SK-N-SH (cell line): ENCODE measurements around the gene EIPR1.

Experiments
- FOXJ3 ChIP-seq: sonication (generic); formaldehyde crosslinking; IDR thresholded peaks from 2 replicates; pipeline ENCODE4 v1.5.1; 2020; ENCODE audit warnings: mild to moderate bottlenecking, missing genetic modification reagents
- GABPA ChIP-seq: IDR thresholded peaks from 2 replicates; pipeline ENCODE4 v1.4.0; 2012; ENCODE audit warnings: low read depth, mild to moderate bottlenecking
- PBX3 ChIP-seq: IDR thresholded peaks from 2 replicates; pipeline ENCODE4; 2012
- POLR2AphosphoS5 ChIP-seq: IDR thresholded peaks from 2 replicates; pipeline ENCODE4 v1.6.1; 2012; ENCODE audit warnings: low read depth, low read length
- TEAD4 ChIP-seq: IDR thresholded peaks from 2 replicates; pipeline ENCODE4 v1.4.0; 2012; ENCODE audit warnings: mild to moderate bottlenecking, borderline replicate concordance; ENCODE audit not compliant: insufficient read depth
- TF ChIP-seq, protein P1 (sequence below): IDR thresholded peaks from 2 replicates; pipeline ENCODE4 v1.6.1; 2012; ENCODE audit warnings: mild to moderate bottlenecking, low read depth, low read length, moderate library complexity
- TF ChIP-seq, protein P2 (sequence below): fragments of 200-600 bp; sonication (generic); IDR thresholded peaks from 2 replicates; pipeline ENCODE4 v1.6.1; 2017; ENCODE audit warnings: antibody characterized with exemption, mild to moderate bottlenecking, moderate library complexity
- TF ChIP-seq, protein P3 (sequence below): fragments of 150-350 bp; IDR thresholded peaks from 2 replicates; pipeline ENCODE4 v1.6.1; 2016; ENCODE audit warnings: mild to moderate bottlenecking, low read depth, low read length

DNA sequence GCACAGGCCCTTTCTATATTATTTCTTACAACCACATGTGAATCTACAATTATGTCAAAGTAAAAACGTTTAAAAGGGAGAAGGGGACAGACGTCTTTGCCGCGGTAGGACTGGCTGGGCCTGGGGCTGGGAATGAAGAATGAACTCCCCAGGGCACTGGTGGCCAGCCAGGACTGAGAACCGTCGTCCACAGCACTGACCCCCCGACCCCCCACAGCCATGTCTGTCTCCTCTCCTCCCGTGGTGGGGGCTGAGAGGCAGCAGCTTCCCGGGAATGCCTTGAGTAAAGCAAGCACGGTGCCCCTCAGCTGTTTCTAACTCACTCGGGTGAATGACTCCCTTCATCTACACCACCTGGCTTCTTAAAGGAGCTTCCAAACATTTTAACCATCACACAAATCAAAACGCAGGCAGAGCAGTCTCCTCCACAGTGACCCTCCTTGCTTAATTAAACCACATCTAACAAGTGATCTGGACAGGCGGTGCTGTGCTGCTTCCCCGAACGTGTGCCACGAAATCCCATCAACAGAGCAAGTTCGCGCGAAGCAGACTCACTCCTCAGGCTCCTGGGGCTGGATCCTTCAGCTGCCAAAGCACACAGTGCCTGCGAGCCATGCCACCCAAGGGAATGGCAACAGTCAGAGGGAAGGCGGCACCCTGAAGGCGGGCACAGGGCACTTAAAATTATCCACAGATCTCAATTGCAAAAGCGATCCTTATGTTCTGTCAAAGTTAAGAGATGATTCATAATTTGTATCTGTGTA lies 217.7 kb downstream of the EIPR1 start:
- TF ChIP-seq PBX3: no peak
- TF ChIP-seq, protein P1, sequence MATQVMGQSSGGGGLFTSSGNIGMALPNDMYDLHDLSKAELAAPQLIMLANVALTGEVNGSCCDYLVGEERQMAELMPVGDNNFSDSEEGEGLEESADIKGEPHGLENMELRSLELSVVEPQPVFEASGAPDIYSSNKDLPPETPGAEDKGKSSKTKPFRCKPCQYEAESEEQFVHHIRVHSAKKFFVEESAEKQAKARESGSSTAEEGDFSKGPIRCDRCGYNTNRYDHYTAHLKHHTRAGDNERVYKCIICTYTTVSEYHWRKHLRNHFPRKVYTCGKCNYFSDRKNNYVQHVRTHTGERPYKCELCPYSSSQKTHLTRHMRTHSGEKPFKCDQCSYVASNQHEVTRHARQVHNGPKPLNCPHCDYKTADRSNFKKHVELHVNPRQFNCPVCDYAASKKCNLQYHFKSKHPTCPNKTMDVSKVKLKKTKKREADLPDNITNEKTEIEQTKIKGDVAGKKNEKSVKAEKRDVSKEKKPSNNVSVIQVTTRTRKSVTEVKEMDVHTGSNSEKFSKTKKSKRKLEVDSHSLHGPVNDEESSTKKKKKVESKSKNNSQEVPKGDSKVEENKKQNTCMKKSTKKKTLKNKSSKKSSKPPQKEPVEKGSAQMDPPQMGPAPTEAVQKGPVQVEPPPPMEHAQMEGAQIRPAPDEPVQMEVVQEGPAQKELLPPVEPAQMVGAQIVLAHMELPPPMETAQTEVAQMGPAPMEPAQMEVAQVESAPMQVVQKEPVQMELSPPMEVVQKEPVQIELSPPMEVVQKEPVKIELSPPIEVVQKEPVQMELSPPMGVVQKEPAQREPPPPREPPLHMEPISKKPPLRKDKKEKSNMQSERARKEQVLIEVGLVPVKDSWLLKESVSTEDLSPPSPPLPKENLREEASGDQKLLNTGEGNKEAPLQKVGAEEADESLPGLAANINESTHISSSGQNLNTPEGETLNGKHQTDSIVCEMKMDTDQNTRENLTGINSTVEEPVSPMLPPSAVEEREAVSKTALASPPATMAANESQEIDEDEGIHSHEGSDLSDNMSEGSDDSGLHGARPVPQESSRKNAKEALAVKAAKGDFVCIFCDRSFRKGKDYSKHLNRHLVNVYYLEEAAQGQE: no peak
- no peak for TF ChIP-seq GABPA
- TF ChIP-seq, protein P2, sequence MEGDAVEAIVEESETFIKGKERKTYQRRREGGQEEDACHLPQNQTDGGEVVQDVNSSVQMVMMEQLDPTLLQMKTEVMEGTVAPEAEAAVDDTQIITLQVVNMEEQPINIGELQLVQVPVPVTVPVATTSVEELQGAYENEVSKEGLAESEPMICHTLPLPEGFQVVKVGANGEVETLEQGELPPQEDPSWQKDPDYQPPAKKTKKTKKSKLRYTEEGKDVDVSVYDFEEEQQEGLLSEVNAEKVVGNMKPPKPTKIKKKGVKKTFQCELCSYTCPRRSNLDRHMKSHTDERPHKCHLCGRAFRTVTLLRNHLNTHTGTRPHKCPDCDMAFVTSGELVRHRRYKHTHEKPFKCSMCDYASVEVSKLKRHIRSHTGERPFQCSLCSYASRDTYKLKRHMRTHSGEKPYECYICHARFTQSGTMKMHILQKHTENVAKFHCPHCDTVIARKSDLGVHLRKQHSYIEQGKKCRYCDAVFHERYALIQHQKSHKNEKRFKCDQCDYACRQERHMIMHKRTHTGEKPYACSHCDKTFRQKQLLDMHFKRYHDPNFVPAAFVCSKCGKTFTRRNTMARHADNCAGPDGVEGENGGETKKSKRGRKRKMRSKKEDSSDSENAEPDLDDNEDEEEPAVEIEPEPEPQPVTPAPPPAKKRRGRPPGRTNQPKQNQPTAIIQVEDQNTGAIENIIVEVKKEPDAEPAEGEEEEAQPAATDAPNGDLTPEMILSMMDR: no peak
- no peak for TF ChIP-seq POLR2AphosphoS5
- no peak for TF ChIP-seq TEAD4
- no peak for TF ChIP-seq FOXJ3 (CRISPR knock-in tag)
- TF ChIP-seq, protein P3, sequence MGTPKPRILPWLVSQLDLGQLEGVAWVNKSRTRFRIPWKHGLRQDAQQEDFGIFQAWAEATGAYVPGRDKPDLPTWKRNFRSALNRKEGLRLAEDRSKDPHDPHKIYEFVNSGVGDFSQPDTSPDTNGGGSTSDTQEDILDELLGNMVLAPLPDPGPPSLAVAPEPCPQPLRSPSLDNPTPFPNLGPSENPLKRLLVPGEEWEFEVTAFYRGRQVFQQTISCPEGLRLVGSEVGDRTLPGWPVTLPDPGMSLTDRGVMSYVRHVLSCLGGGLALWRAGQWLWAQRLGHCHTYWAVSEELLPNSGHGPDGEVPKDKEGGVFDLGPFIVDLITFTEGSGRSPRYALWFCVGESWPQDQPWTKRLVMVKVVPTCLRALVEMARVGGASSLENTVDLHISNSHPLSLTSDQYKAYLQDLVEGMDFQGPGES: no peak
